ENCODE results near the gene UBE3D. TPM values are rescaled to one million over a fixed set of nuclear protein-coding genes. Genes with fewer than 3 reads are reported as not detected.

UBE3D gene
- total RNA-seq, 4 donors from 2014 or later, result 4.9 to 12.1 (median 10.0) TPM

GRCh38 chr6:83038246-83038645, 27.4 kb downstream of the UBE3D start:
- no peak for TF ChIP-seq CTCF (IDR thresholded peaks at IDR 0.05; ENCODE audit: low read depth)

- TF ChIP-seq CTCF (IDR thresholded peaks at IDR 0.05; ENCODE audit: low read depth), result no peak
Measured at GRCh38 chr6:83031689-83032088, 34.0 kb downstream of the UBE3D start.

GRCh38 chr6:83019741-83020140, 45.9 kb downstream of the UBE3D start:
- TF ChIP-seq CTCF (IDR thresholded peaks at IDR 0.05; ENCODE audit: low read depth), result no peak

- no peak for TF ChIP-seq CTCF (IDR thresholded peaks at IDR 0.05; ENCODE audit: low read depth)
Measured at GRCh38 chr6:83008626-83009025, 57.0 kb downstream of the UBE3D start.

- TF ChIP-seq CTCF (IDR thresholded peaks at IDR 0.05; ENCODE audit: low read depth), result no peak
Measured at GRCh38 chr6:83006270-83006905, 59.3 kb downstream of the UBE3D start.

GRCh38 chr6:82996156-82996555, 69.5 kb downstream of the UBE3D start:
- no peak for TF ChIP-seq CTCF (IDR thresholded peaks at IDR 0.05; ENCODE audit: low read depth)

GRCh38 chr6:82995066-82995465, 70.6 kb downstream of the UBE3D start:
- TF ChIP-seq CTCF (IDR thresholded peaks at IDR 0.05; ENCODE audit: low read depth), result no peak
